HG02759 (cell line): Measurements from ENCODE around the gene COL23A1.

ENCODE experiments used
- ATAC-seq: cut with Tn5 transposase; IDR thresholded peaks from one replicate; pipeline ENCODE4 v1.9.1; 2021; ENCODE audit warnings: mild to moderate bottlenecking, moderate library complexity; ENCODE audit not compliant: unreplicated experiment

Gene COL23A1

DNA sequence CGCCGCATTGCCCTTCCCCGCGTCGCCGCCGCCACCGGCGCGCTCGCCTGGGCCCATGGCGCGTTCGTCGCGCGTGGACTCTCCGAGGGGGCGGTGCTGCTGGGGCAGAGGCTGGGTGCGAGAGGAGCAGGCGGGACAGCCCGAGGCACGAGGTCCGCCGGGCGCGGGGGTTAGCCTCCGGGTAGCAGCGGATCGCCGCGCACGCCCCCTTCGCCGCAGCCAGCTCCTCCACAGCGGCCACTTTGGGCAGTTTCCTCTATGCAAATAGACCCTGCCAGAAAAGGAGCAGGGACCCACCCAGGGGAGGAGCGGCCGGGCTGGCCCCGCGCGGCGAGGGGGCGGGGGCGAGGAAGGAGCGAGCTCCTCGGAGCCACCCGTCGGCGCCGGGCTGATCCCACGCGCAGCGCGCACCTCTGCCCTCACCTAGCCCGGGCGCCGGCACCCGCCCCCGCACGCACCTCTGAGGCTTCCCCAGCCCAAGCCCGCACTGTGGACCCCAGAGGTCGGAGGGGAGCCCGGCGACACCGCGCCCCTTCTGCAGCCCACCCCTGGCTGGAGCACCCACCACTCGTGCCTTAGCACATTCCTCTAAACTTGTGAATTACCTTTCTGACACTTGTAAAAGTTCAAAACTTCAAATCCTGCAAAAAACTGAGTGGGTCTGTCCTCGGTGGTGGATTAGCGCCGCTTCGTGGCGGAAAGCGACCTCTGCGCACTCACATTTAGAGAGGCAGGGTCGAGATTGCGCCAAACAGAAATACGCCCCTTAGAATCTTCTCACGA lies at the start of gene COL23A1:
Gene COL23A1 (minus strand): TSS at position 253 of the 783 bp plus-strand sequence.
- ATAC-seq, result peak; percentile 49

DNA sequence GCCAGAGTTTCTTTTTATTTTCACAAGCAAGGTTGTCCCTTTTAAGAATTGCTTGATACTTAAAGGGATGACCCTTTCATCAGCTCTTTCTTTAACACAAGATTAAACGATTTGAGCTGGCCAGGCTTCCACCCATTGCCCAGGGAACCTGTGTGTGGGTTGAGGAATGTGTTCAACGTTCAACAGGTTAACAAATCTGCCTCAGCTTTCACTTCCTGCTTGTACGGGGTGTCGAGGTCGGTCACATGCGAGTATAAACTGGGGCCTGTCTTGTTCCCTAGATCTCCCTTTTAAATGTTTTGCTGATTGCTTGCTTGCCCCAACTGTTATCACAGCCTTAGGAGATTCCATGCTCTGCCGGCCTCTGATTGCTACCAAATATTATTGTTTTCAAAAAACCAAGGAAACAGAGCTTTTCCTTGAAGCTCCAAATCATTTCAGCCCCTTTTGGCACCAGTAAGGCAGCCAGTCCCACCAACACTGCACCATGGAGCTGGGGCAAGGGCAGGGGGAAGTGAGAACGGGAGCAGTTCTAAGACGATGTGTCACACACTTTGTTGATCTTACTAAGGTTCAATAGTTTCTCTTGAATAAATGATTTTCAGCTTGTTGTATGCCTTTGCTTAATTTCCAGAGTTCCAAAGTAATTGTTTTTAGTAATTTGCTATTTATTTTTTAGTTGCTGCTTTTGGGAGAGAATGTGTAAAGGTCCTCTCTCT lies 47.3 kb upstream of the COL23A1 start:
- ATAC-seq, result no peak

DNA sequence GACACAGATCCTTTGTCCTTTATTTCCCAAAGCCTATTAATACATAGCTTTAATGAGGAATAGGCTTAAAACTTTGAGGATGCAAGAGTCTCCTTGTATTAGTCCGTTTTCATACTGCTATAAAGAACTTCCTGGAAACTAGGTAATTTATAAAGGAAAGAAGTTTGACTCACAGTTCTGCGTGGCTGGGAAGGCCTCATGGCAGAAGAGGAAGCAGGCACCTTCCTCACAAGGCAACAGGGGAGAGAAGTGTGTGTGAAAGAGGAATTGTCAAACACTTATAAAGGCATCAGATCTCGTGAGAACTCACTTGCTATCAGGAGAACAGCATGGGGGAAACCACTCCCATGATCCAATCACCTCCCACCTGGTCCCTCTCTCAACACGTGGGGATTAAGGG lies 42.1 kb upstream of the COL23A1 start:
- ATAC-seq, result no peak

DNA sequence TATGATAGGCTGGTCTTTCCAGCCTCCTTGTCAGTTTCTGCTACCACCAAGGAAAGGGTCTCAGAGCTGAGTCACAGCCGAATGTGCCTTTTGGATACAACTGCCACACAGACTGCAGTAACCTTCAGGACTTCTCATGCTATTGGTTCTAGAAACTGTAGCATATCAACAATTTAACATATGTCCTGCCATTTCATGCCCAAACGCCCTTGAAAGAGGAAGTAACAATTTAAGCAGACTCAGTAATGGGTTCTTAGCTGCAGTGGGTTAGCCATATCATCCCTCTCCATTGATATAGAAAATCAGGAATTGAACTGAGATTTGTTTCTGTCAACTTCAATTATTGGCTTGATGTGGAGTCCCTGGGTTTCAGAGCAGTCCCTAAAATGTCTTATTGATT lies 40.8 kb upstream of the COL23A1 start:
- no peak for ATAC-seq

DNA sequence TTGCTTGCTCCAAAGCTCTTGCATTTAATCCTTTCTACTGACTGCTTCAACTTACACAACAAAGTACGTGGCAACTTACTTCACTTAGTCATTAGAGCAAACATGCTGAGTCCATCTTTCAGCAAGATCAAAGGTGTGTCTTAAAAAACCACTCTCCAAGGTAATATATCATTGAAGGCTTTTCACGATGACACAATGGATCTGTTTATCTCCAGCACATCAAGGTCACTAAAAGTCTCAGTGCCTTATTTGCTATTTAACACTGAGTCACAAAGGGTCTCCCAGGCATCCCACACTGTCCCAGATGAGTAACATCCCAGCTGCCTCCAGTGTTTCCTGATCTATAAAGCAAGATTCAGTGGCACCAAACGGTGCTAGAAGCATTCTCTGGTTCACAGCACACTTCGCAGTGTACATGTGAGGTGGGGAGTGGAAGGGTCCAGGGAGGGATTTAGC lies 40.3 kb upstream of the COL23A1 start:
- ATAC-seq, result no peak

DNA sequence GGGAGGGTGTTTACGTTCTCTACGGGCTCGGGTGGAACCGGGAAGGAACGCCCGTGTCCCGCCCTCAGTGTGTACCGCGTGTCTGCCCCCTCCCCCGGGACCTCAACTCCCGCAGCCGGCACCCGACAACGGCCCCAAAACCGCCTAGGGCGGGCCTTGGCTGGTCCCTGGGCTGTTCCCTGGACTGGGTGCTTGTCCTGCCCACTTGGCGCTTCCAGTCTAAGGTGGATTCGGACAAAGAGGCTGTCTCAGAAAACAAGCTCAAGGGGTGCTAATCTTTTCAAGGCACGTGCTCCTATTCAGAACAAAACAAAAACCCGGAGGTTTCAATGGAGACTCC lies 37.0 kb upstream of the COL23A1 start:
- no peak for ATAC-seq

DNA sequence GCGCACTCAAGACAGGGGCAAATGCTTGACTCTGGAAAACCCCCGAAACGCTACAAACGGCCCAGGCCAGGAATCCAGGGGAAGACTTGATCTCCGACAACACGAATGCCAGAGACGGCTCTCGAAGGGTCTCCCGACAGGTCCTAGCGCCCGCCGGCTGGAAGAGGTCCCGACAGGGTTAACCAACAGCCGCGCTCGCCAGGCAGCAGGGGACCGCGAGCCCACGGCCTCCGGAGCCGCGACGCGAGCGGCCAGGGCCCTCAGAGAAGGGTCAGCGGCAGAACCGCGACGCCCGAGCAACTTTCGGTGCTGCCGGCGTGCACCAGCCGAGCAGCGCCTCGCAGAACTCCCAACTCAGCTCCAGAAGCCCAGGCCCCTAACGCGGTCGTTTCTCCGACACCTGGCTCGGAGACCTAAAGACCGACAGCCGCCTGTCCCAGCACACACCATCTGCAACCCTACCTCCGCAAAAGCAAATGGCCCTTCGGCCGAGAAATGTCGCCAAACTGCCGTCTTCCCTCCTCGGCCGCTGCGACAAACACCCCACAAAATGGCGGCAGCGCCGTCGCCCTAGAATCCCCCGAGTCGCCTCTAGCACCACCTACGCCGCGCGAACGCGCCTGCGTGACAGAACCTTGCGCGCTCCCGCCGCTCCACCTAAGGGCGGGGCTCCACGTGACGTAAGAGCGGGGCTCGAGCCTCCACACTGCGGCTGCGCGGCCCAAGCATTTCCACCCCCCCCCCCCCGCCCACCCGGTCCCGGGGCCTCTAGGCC lies 36.5 kb upstream of the COL23A1 start, which contains the start of gene CLK4:
Gene CLK4 (minus strand): TSS at position 567 of the 775 bp plus-strand sequence. CDS start 3,634 bp downstream, outside the sequence.
- ATAC-seq, result peak; percentile 84

DNA sequence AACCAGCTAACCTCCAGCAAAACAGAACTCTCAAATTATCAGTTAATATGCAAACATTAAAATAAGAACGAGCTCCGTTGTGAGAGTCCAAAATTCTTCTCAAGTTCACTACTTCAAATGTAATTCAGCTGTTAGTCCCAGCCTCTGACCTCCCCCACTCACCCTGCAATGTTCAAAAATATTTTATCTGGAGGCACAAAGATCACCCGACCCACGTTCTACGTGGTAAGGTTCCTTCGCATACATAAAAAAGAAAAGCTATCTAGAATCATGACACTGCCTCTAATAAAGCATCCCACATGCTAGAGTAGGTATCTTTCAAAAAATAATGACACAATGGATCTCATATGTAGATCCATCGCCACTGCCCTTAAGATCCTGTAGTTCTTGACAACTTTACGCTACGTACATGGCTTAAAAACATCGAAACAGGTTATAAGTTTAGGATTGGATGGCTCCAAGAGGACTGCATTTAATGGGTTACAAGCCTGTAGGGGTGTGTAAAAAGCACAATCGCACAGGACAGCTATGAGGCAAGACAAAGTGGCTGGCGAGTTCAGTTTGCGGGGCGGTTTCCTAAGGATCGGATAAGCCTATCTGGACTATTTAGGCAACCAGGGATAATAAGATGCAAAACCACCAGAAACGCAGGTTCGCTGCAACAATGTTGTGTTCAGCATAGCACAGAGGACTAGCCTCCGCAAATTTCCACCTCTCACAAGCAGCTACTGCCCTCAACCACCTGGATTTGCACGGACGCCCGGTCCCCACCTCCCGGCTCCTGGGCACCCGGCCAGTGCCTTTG lies 35.7 kb upstream of the COL23A1 start:
- ATAC-seq, result peak; percentile 10

DNA sequence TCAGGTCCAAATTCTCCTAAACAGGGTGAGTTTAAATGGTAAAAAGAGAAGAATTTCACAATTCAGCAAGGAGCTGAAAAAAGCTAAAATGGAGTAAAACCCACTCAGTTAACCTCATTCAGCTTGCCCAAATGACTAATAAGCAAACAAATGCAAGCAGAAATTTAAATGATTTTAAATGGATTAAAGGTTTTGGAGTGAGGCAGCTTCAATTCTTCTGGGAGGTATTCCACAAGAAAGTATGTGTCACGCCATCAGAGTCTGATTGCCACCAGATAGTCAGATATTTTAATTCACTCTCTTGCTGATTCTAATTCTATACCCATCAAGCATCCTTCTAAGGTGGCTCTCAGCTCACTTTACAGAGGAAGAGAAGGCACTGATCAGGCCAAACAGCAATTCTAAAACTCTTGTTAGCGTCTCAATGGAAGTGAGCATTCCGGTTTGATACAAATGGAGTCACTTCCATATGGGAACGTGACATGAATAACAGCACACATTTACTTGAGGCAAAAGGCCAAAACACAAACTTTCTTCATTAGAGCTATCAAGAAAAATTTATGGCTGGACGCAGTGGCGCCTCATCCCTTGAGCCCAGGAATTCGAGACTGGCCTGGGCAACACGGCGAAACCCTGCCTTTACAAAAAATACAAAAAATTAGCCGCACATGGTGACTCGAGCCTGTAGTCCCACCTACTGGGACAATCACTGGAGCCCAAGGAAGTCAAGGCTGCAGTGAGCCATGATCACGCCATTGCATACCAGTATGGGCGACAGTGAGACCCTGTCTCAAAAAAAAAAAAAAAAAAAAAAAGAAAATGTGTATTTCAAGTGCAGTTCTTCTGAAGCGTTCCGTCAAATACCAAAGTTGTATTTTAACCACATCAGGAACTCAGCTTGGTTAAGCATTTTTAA lies 34.7 kb upstream of the COL23A1 start:
- ATAC-seq, result no peak

DNA sequence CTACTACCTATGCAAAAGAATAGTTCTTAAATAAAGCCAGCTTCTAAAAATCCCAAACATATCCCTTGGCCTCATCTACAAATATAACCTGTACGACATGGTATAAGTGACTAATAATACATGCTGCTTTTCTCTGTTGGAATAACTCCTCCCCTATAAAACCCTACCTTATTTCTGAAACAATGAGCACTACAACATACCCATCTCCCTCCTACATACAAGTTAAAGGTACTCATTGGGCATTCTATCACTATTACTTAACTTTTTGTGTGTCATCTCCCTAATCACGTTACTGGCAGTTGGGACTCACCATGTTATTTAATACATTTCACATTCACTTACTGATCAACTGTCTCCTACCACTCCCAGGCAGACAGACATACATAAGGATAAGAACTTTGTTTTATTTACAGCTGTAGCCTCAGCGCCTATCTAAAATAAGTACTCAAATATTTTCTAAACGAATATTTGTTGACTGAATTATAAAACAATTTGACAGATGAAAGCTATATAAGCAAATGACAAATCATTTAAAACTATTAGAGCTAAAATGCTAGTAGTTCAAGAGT lies 32.6 kb upstream of the COL23A1 start:
- no peak for ATAC-seq

DNA sequence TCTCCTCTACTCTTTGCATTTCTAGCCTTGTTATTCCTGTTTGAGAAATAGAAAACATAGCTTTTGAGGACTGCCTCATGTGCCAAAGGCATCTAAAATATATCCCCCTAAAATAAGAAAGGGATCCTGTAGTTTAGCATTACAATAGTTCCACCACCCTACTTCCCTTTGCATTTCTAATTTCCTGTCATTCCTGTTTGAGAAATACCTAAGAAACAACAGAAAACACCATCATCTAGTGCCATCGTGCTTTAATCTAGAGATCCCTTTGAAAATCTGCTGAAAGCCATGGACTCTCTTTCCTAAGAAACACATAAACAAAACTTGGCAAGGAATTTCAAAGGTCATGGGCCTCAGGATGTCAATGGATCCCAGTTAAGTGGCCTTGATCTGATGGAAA lies 29.2 kb upstream of the COL23A1 start:
- ATAC-seq, result no peak

DNA sequence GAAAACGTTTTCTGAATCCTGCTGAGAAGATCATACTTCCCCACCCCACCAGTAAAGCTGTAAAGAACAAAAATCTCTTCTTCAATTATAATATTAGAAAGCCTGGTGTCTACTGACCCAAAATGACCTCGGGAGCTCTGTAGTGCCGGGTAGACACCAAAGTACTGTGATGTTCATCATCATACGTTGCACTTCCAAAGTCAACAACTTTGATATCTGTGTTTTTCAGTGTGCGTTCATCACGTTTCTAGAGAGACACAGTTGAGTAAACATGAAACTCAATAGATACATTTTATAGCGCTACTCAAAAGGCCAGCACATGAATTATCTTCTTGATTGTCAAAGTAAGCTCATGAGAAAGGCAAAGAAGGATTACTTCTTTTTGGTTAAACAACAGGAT lies 22.1 kb upstream of the COL23A1 start:
- no peak for ATAC-seq

DNA sequence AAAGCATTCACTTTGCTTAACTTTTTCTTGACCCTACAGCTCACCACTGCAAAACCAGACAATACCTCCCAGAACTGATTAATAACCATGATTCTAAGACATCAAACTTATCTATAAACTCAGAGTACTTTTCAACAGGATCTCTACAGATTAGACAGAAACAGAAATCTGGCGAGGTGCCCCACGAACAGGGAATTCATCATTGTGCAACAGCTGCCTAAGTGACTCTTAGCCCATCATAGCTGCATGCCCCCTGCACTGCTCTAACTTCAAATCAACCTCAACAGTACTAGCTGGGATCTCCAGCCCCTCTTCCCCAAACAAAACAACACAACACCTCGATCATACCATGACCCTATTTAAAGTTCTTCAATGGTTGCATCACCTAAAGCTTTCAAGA lies 16.1 kb upstream of the COL23A1 start:
- no peak for ATAC-seq

DNA sequence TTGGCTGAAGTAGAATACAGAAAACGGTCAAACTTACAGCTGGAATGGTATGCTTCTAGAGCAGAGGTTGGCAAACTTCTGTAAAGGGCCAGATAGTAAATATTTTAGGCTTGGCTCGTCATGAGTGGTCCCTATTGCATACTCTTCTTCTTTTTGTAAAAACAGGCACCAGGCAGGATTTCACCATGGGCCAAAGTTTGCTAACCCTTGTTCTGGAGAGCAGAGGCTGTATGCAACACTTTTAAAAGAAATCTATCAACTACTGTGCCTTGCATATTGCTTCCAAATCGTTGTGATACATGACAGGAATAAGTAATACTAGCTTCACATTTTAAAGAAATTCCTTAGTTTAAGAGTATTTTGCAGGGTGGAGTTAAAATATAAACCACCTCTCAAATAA lies 15.6 kb upstream of the COL23A1 start:
- no peak for ATAC-seq

DNA sequence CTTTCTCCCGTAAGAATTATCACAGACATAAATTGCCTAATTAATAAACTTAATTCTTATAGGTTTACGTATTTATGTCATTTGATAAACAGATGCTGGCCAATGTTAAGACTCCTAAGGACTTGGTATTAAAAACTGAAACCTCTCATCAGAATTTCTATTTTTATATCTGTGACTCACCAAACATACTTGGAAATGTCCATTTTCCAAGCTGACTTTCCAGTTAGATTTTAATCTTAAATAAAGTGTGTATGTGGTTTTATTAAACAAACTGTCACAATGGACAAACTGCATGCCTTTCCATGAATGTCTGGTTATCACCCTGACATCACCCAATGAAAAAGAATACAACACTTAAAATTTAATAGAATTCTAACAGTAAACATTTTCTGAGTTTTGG lies 12.6 kb upstream of the COL23A1 start:
- no peak for ATAC-seq

DNA sequence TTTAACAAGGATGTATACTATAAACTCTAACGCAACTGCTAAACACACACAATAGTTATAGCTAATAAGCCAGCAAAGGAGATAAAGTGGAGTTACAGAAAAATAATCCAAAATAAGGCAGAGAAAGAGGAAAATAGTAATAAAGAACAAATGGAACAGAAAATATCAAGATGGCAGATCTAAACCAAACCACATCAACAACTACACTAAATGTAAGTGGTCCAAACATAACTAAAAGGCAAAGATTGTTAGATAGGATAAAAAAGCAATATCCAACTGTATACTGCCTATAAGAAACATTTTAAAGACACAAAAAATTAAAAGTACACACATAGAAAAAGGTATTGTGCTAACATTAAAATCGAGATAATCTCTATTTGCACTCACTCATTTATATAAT lies 5.6 kb upstream of the COL23A1 start:
- no peak for ATAC-seq

DNA sequence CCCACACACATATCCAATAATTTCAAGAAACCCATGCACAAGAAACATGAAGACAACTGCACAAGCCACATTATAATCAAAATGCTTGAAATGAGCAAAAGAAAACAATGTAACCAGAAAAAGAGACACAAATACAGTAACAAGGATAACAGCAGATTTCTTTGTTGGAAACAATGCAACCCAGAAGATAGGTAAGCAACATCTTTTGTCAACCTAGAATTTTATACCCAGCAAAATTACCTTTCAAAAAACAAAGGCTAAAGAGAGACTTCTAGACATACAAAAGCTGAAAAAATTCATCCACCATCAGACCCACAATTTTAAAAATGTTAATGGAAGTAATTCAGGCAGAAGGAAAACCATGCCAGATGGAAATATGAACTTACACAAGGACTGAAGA lies 5.0 kb upstream of the COL23A1 start:
- no peak for ATAC-seq

DNA sequence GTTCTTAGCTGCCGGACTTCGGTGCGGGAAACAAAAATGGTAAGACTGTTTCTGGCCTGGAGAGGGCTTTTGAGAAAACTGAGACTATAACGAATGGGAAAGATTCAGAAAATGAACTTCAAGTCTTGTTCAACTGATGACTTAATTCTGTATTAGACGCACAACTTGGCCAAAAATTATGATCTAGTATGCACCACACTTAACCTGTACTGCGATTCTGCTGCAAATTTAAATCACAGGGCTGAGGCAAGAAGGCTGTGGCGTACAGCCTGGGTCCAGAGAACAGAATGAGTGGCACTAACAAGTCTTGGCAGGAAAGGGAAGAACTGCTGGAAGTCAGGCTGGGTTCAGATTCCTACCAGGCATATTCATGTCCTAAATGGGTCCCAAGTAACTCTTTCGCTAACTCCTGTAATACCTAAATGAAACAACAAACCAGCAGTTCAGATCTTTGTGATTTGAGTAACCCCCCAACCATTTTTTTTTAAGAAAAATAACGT lies 781 bp upstream of the COL23A1 start:
- no peak for ATAC-seq
